WI38 (cell line): ENCODE measurements around the gene LTBR.
"Not testable (repeated sequence)": the region's sequence is repeated elsewhere in the genome, so short reads cannot be mapped to it uniquely, and the experiment has no call there.

Experiments
- H3K4me3 ChIP-seq: 2 replicates; pipeline ENCODE4 v1.5.1; 2011; ENCODE audit warnings: low read depth, mild to moderate bottlenecking, control low read depth, low read length
- CTCF ChIP-seq: IDR thresholded peaks from 2 replicates; pipeline ENCODE4 v1.5.1; 2012; ENCODE audit warnings: low read depth, mild to moderate bottlenecking, control low read depth, low read length

LTBR gene

GRCh38 chr12:6343518-6343917 lies 40.4 kb upstream of the LTBR start:
- no peak overlapping the region for H3K4me3 ChIP-seq
- no peak for TF ChIP-seq CTCF

DNA sequence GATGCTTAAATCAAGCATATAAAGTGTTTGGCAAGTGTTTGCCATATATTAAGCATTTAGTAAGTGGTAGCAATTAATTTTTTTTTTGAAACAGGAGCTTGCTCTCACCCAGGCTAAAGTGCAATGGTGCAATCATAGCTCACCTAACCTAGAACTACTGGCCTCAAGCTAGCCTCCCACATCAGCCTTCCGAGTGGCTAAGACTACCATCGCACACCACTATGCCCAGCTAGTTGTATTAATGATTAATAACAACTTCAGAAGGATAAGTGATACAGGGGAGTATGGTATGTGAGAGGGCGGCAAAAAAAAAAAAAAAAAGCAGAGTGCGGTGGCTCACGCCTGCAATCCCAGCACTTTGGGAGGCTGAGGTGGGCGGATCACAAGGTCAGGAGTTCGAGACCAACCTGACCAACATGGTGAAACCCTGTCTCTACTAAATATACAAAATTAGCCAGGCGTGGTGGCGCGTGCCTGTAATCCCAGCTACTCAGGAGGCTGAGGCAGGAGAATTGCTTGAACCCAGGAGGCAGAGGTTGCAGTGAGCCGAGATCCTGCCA lies 39.8 kb upstream of the LTBR start:
- not testable (repeated sequence) for H3K4me3 ChIP-seq

- no peak for TF ChIP-seq CTCF
- no peak overlapping the region for H3K4me3 ChIP-seq
These were observed 38.5 kb upstream of the LTBR start for GRCh38 chr12:6345319-6346091.

DNA sequence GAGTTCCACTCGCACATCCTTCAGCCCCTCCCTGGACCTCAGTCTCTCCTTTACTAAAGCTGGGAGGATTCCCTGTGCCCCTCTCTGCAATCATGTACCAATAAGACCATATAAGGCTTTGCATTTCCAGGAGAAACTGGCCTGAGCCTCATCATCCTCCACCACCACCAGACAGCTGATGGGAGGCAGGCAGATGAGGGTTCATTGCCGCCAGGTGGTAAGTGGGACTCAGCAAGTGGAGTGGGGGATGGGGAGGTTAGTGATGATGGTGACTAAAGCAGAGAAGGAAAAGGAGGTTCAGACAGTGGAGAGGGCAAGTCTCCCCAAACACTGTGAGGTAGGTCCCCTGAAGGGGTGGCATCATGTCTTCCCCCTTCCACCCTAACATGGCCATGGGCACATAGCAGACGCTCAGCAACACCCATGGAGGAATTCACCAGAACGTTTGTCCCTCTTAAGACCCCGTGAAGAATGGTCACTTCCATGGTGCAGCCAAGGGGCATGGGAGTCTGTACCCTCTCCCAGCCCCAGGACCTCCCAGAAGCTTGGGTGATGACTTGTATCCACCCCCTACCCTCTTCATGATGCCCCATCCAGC lies 37.6 kb upstream of the LTBR start:
- no peak for TF ChIP-seq CTCF
- H3K4me3 ChIP-seq: no peak overlapping the region

DNA sequence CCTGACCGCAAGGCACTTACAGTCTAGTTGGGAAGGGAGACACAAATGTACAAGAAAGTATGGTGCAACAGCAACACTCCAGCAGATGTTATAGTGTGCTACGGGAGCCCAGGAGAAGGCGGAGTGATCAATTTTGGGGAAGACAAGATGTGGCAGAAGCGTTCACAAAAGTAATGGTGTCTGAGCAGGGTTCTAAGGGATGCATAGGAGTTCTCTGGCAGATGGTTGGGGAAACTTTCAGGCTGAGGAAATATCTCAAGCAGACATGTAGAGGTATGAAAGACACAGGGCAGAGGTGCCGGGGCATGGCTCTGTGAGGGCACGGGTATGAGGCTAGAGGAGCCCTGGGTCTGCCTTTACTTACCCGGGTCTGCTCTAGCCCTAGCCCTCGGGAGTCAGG lies 37.0 kb upstream of the LTBR start:
- H3K4me3 ChIP-seq: no peak overlapping the region
- TF ChIP-seq CTCF: no peak

DNA sequence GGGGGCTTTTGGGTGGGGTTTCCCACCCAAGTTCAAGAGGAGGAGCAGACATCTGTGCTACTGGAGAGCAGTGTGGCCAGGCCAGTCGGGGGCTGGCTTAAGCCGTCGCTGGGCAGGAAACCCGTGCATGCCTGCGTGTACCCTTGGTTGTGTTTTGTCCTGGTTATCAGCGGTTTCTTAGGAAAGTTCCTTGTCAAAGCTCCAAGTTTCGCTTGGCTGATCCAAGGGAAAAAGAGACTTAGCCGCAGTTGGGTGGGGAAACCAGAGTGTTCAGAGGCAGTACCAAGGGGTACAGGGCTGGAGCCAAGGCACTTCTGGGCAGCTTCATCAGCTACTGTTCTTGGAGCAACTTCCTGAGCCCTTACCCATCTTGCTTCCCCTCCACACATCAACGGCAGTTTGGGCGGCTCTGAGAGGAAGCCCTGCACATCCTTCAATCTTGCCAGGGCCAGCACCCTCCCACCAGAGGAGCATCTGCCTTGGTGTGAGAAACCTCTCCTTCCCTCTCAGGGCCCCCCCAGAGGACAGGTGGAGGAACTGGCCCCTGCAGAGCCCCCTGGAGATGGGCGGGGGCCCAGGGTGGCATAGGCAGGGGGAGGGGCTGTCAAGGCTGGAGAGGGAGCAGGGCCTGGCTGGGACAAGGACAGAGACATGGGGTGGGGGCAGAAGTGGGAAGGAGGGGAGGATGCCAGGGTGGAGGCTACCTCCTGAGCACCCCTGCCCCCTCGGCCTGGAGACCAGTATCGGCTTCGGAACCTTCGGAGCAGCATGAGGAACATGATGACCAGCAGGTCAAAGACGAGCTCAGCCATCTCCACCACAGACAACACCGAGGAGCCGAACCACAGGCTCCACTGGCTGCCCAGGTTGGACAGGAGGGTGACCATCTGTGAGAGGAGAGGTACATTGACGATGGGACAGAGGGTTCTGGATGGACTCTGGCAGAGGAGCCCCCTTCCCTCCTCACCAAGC lies 36.3 kb upstream of the LTBR start:
- H3K4me3 ChIP-seq: no peak overlapping the region
- TF ChIP-seq CTCF: no peak

GRCh38 chr12:6351622-6352021 lies 32.3 kb upstream of the LTBR start:
- H3K4me3 ChIP-seq: no peak overlapping the region
- TF ChIP-seq CTCF: no peak
